Measurements from ENCODE around the gene PDS5A. TPM values are rescaled to one million over a fixed set of nuclear protein-coding genes. Genes with fewer than 3 reads are reported as not detected.
A peak's percentile ranks its signal among the peaks of the same experiment; 100 is the strongest.
"Not testable (repeated sequence)": the region's sequence is repeated elsewhere in the genome, so short reads cannot be mapped to it uniquely, and the experiment has no call there.

Gene PDS5A
- total and polyA plus RNA-seq, 4 donors: 21.2 to 121 (median 42.3) TPM

DNA sequence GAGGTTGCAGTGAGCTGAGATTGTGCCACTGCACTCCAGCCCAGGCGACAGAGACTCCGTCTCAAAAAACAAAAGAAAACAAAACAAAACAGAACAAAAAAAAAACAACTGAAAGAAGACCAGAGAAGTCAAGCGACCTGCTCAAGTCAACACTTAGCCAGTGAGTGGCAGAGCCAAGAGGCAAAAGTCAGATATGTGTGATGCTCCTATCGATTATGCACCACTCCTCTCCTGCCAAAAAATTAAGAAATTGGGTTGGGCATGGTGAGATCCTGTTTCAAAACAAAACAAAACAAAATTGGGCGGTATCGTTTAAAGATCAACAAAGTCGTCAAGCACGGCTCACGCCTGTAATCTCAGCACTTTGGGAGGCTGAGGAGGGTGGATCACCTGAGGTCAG, 137.7 kb downstream of the PDS5A start:
- TF ChIP-seq, protein P1, sequence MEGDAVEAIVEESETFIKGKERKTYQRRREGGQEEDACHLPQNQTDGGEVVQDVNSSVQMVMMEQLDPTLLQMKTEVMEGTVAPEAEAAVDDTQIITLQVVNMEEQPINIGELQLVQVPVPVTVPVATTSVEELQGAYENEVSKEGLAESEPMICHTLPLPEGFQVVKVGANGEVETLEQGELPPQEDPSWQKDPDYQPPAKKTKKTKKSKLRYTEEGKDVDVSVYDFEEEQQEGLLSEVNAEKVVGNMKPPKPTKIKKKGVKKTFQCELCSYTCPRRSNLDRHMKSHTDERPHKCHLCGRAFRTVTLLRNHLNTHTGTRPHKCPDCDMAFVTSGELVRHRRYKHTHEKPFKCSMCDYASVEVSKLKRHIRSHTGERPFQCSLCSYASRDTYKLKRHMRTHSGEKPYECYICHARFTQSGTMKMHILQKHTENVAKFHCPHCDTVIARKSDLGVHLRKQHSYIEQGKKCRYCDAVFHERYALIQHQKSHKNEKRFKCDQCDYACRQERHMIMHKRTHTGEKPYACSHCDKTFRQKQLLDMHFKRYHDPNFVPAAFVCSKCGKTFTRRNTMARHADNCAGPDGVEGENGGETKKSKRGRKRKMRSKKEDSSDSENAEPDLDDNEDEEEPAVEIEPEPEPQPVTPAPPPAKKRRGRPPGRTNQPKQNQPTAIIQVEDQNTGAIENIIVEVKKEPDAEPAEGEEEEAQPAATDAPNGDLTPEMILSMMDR (IDR thresholded peaks at IDR 0.05; ENCODE audit: control extremely low read depth, extremely low read depth): no peak
- ATAC-seq (ENCODE audit: insufficient read depth, low FRiP score): no peak
- no peak overlapping the region for H3K27ac ChIP-seq (ENCODE audit: low read depth in 1 of 2, low read length in 1 of 2)
- no peak for DNase-seq
- H3K9me3 ChIP-seq (ENCODE audit: control insufficient read depth in 4 of 4, insufficient read depth in 3 of 4, low read length in 3 of 4): no peaks in the 10 kb centered on the region
- no peaks in the 10 kb centered on the region for H3K4me1 ChIP-seq (ENCODE audit: control insufficient read depth in 5 of 5, insufficient read depth in 5 of 5, low read length in 5 of 5)
- no peaks in the 10 kb centered on the region for H3K27me3 ChIP-seq (ENCODE audit: control insufficient read depth in 3 of 3, insufficient read depth in 3 of 3, low read length in 2 of 3)
- WGBS, 2 donors: 96% methylated on average over 9 of the region's 9 CpGs
- H3K36me3 ChIP-seq (ENCODE audit: control insufficient read depth in 4 of 4, insufficient read depth in 4 of 4, low read length in 4 of 4): peaks cover 27 to 51% (median 33%) of the 10 kb centered on the region in 4 donors
- no peak overlapping the region for H3K9ac ChIP-seq (ENCODE audit: insufficient read depth in 1 of 2, low read length in 2 of 2)
- H3K4me3 ChIP-seq: no peak overlapping the region

- not testable (repeated sequence) for H3K27ac ChIP-seq (ENCODE audit: low read depth in 1 of 2, low read length in 1 of 2); DNase-seq; ATAC-seq (ENCODE audit: insufficient read depth, low FRiP score); H3K27me3 ChIP-seq (ENCODE audit: control insufficient read depth in 3 of 3, insufficient read depth in 3 of 3, low read length in 2 of 3); H3K4me3 ChIP-seq; H3K4me1 ChIP-seq (ENCODE audit: control insufficient read depth in 5 of 5, insufficient read depth in 5 of 5, low read length in 5 of 5); H3K9me3 ChIP-seq (ENCODE audit: control insufficient read depth in 4 of 4, insufficient read depth in 3 of 4, low read length in 3 of 4); H3K9ac ChIP-seq (ENCODE audit: insufficient read depth in 1 of 2, low read length in 2 of 2)
- peaks cover 25 to 47% (median 34%) of the 10 kb centered on the region in 4 donors for H3K36me3 ChIP-seq (ENCODE audit: control insufficient read depth in 4 of 4, insufficient read depth in 4 of 4, low read length in 4 of 4)
- WGBS, 2 donors: 97 to 98% methylated on average over 11 of the region's 11 CpGs
These were observed 139.3 kb downstream of the PDS5A start for GRCh38 chr4:39838431-39838830.

GRCh38 chr4:39834269-39834668, 143.4 kb downstream of the PDS5A start:
- no peaks in the 10 kb centered on the region for H3K9me3 ChIP-seq (ENCODE audit: control insufficient read depth in 4 of 4, insufficient read depth in 3 of 4, low read length in 3 of 4)
- no peak for DNase-seq
- no peak overlapping the region for H3K27ac ChIP-seq (ENCODE audit: low read depth in 1 of 2, low read length in 1 of 2)
- peaks cover 20 to 42% (median 35%) of the 10 kb centered on the region in 4 donors for H3K36me3 ChIP-seq (ENCODE audit: control insufficient read depth in 4 of 4, insufficient read depth in 4 of 4, low read length in 4 of 4)
- no peak for ATAC-seq (ENCODE audit: insufficient read depth, low FRiP score)
- H3K4me3 ChIP-seq: no peak overlapping the region
- 88 to 90% methylated on average over 1 of the region's 1 CpG for WGBS, 2 donors
- H3K27me3 ChIP-seq (ENCODE audit: control insufficient read depth in 3 of 3, insufficient read depth in 3 of 3, low read length in 2 of 3): no peaks in the 10 kb centered on the region
- TF ChIP-seq, protein P1 (IDR thresholded peaks at IDR 0.05; ENCODE audit: control extremely low read depth, extremely low read depth): no peak
- H3K4me1 ChIP-seq (ENCODE audit: control insufficient read depth in 5 of 5, insufficient read depth in 5 of 5, low read length in 5 of 5): no peaks in the 10 kb centered on the region
- H3K9ac ChIP-seq (ENCODE audit: insufficient read depth in 1 of 2, low read length in 2 of 2): no peak overlapping the region

DNA sequence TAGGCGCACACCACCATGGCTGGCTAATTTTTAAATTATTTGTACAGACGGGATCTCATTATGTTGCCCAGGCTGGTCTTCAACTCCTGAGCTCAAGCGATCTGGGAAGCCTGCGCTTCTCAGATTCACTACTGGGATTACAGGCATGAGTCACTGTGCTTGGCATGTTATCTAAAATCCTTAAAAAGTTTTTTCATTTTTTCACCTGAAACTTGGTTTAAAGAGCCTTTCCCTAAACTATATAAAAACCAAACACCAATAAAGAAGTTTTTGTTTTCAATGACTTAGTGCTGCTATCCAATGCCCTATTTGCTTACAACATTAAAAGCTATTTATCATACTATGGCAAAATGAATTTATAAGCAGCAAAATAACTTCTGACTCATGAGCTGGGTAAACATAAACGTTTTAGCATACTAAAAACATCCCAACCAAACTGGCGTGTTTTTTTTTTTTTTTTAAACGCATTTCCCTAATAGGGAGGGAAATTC, 151.9 kb downstream of the PDS5A start:
- Histone ChIP-seq H3K27ac (ENCODE audit: low read depth in 1 of 2, low read length in 1 of 2) (peak overlapping the region in 1 of 2 donors; percentile 48), H3K4me3 (no peak overlapping the region), H3K9ac (ENCODE audit: insufficient read depth in 1 of 2, low read length in 2 of 2) (no peak overlapping the region), H3K9me3 (ENCODE audit: control insufficient read depth in 4 of 4, insufficient read depth in 3 of 4, low read length in 3 of 4) (no peaks in the 10 kb centered on the region), H3K4me1 (ENCODE audit: control insufficient read depth in 5 of 5, insufficient read depth in 5 of 5, low read length in 5 of 5) (no peaks in the 10 kb centered on the region), H3K36me3 (ENCODE audit: control insufficient read depth in 4 of 4, insufficient read depth in 4 of 4, low read length in 4 of 4) (peaks cover 13 to 29% (median 14%) of the 10 kb centered on the region in 4 donors), H3K27me3 (ENCODE audit: control insufficient read depth in 3 of 3, insufficient read depth in 3 of 3, low read length in 2 of 3) (no peaks in the 10 kb centered on the region)
- DNase-seq (no peak), ATAC-seq (ENCODE audit: insufficient read depth, low FRiP score) (no peak)
- WGBS, 2 donors: 81 to 89% methylated on average over 7 of the region's 7 CpGs
- TF ChIP-seq, protein P1 (IDR thresholded peaks at IDR 0.05; ENCODE audit: control extremely low read depth, extremely low read depth): no peak
